ENCODE measurements around the gene CENPP.

The CENPP gene

GRCh38 chr9:92603100-92603499, 277.3 kb downstream of the CENPP start:
- no peaks in the 10 kb centered on the region for H3K36me3 Mint-ChIP-seq
- no peaks in the 10 kb centered on the region for H3K4me1 Mint-ChIP-seq
- H3K27me3 Mint-ChIP-seq: no peaks in the 10 kb centered on the region
- no peaks in the 10 kb centered on the region for H3K9me3 Mint-ChIP-seq
- H3K4me3 Mint-ChIP-seq: no peak overlapping the region
- H3K27ac Mint-ChIP-seq: no peak overlapping the region

- H3K27me3 Mint-ChIP-seq: no peaks in the 10 kb centered on the region
- H3K9me3 Mint-ChIP-seq: no peaks in the 10 kb centered on the region
- H3K27ac Mint-ChIP-seq: no peak overlapping the region
- H3K4me1 Mint-ChIP-seq: no peaks in the 10 kb centered on the region
- no peaks in the 10 kb centered on the region for H3K36me3 Mint-ChIP-seq
- no peak overlapping the region for H3K4me3 Mint-ChIP-seq
Observed at GRCh38 chr9:92603990-92604389, 278.2 kb downstream of the CENPP start.

GRCh38 chr9:92605224-92605623, 279.5 kb downstream of the CENPP start:
- Mint-ChIP-seq H3K9me3 (no peaks in the 10 kb centered on the region), H3K4me3 (no peak overlapping the region), H3K4me1 (no peaks in the 10 kb centered on the region), H3K36me3 (no peaks in the 10 kb centered on the region), H3K27ac (no peak overlapping the region), H3K27me3 (no peaks in the 10 kb centered on the region)

GRCh38 chr9:92607088-92607487, 281.3 kb downstream of the CENPP start:
- no peak overlapping the region for H3K4me3 Mint-ChIP-seq
- H3K4me1 Mint-ChIP-seq: no peaks in the 10 kb centered on the region
- no peak overlapping the region for H3K27ac Mint-ChIP-seq
- no peaks in the 10 kb centered on the region for H3K27me3 Mint-ChIP-seq
- peaks cover under 1% of the 10 kb centered on the region for H3K36me3 Mint-ChIP-seq
- no peaks in the 10 kb centered on the region for H3K9me3 Mint-ChIP-seq

- Mint-ChIP-seq H3K9me3 (no peaks in the 10 kb centered on the region), H3K4me1 (no peaks in the 10 kb centered on the region)
Observed at GRCh38 chr9:92607773-92608172, 282.0 kb downstream of the CENPP start.

GRCh38 chr9:92608241-92608908, 282.6 kb downstream of the CENPP start:
- Mint-ChIP-seq H3K27ac (no peak overlapping the region), H3K36me3 (peaks cover 2% of the 10 kb centered on the region), H3K9me3 (no peaks in the 10 kb centered on the region), H3K4me3 (no peak overlapping the region), H3K4me1 (no peaks in the 10 kb centered on the region), H3K27me3 (no peaks in the 10 kb centered on the region)

More at GRCh38 chr9:92607773-92608172, 282.0 kb downstream of the CENPP start:
- Mint-ChIP-seq H3K27ac (no peak overlapping the region), H3K4me3 (no peak overlapping the region), H3K27me3 (no peaks in the 10 kb centered on the region), H3K36me3 (peaks cover 2% of the 10 kb centered on the region)

- H3K4me1 Mint-ChIP-seq: no peaks in the 10 kb centered on the region
- no peaks in the 10 kb centered on the region for H3K27me3 Mint-ChIP-seq
- H3K9me3 Mint-ChIP-seq: no peaks in the 10 kb centered on the region
- no peak overlapping the region for H3K27ac Mint-ChIP-seq
- H3K36me3 Mint-ChIP-seq: peaks cover 2% of the 10 kb centered on the region
- H3K4me3 Mint-ChIP-seq: no peak overlapping the region
Observed at GRCh38 chr9:92608909-92609445, 283.2 kb downstream of the CENPP start.

GRCh38 chr9:92610470-92611420, 285.0 kb downstream of the CENPP start:
- Mint-ChIP-seq H3K4me1 (no peaks in the 10 kb centered on the region), H3K36me3 (peaks cover 5% of the 10 kb centered on the region), H3K27ac (peak overlapping the region; percentile 23), H3K27me3 (no peaks in the 10 kb centered on the region), H3K4me3 (no peak overlapping the region), H3K9me3 (no peaks in the 10 kb centered on the region)

GRCh38 chr9:92611621-92612285, 286.0 kb downstream of the CENPP start:
- Mint-ChIP-seq H3K27me3 (no peaks in the 10 kb centered on the region), H3K9me3 (no peaks in the 10 kb centered on the region), H3K36me3 (peaks cover 5% of the 10 kb centered on the region), H3K27ac (no peak overlapping the region), H3K4me3 (no peak overlapping the region), H3K4me1 (no peaks in the 10 kb centered on the region)

- H3K4me1 Mint-ChIP-seq: no peaks in the 10 kb centered on the region
- no peak overlapping the region for H3K4me3 Mint-ChIP-seq
- H3K27me3 Mint-ChIP-seq: no peaks in the 10 kb centered on the region
- H3K36me3 Mint-ChIP-seq: peaks cover 5% of the 10 kb centered on the region
- no peak overlapping the region for H3K27ac Mint-ChIP-seq
- no peaks in the 10 kb centered on the region for H3K9me3 Mint-ChIP-seq
Observed at GRCh38 chr9:92612292-92612691, 286.5 kb downstream of the CENPP start.

- Mint-ChIP-seq H3K27me3 (no peaks in the 10 kb centered on the region), H3K27ac (no peak overlapping the region), H3K36me3 (peaks cover 6% of the 10 kb centered on the region), H3K4me3 (no peak overlapping the region), H3K9me3 (no peaks in the 10 kb centered on the region), H3K4me1 (no peaks in the 10 kb centered on the region)
Observed at GRCh38 chr9:92612816-92613215, 287.1 kb downstream of the CENPP start.

GRCh38 chr9:92613268-92614122, 287.7 kb downstream of the CENPP start:
- Mint-ChIP-seq H3K4me3 (no peak overlapping the region), H3K27ac (no peak overlapping the region), H3K4me1 (no peaks in the 10 kb centered on the region), H3K36me3 (peaks cover 6% of the 10 kb centered on the region), H3K9me3 (no peaks in the 10 kb centered on the region), H3K27me3 (no peaks in the 10 kb centered on the region)

- H3K4me3 Mint-ChIP-seq: no peak overlapping the region
- peaks cover 6% of the 10 kb centered on the region for H3K36me3 Mint-ChIP-seq
- H3K4me1 Mint-ChIP-seq: no peaks in the 10 kb centered on the region
- H3K27me3 Mint-ChIP-seq: no peaks in the 10 kb centered on the region
- H3K27ac Mint-ChIP-seq: no peak overlapping the region
- no peaks in the 10 kb centered on the region for H3K9me3 Mint-ChIP-seq
Observed at GRCh38 chr9:92614123-92614510, 288.4 kb downstream of the CENPP start.

- H3K4me1 Mint-ChIP-seq: no peaks in the 10 kb centered on the region
- peaks cover 6% of the 10 kb centered on the region for H3K36me3 Mint-ChIP-seq
- no peak overlapping the region for H3K4me3 Mint-ChIP-seq
- no peaks in the 10 kb centered on the region for H3K9me3 Mint-ChIP-seq
- no peak overlapping the region for H3K27ac Mint-ChIP-seq
- H3K27me3 Mint-ChIP-seq: no peaks in the 10 kb centered on the region
Observed at GRCh38 chr9:92614763-92615461, 289.2 kb downstream of the CENPP start.

Measured in activated naive CD4-positive, alpha-beta T cell treated with anti-CD3 and anti-CD28 coated beads, Interleukin-2, amount 50 U/mL, for 24 hours (primary cell).